ENCODE measurements around the gene BDKRB2. TPM values are rescaled to one million over a fixed set of nuclear protein-coding genes. Genes with fewer than 3 reads are reported as not detected.

The BDKRB2 gene
- polyA plus RNA-seq, 2 of the 4 experiments (the other 2 are of a cell fraction): 13.9 to 21.6 TPM

DNA sequence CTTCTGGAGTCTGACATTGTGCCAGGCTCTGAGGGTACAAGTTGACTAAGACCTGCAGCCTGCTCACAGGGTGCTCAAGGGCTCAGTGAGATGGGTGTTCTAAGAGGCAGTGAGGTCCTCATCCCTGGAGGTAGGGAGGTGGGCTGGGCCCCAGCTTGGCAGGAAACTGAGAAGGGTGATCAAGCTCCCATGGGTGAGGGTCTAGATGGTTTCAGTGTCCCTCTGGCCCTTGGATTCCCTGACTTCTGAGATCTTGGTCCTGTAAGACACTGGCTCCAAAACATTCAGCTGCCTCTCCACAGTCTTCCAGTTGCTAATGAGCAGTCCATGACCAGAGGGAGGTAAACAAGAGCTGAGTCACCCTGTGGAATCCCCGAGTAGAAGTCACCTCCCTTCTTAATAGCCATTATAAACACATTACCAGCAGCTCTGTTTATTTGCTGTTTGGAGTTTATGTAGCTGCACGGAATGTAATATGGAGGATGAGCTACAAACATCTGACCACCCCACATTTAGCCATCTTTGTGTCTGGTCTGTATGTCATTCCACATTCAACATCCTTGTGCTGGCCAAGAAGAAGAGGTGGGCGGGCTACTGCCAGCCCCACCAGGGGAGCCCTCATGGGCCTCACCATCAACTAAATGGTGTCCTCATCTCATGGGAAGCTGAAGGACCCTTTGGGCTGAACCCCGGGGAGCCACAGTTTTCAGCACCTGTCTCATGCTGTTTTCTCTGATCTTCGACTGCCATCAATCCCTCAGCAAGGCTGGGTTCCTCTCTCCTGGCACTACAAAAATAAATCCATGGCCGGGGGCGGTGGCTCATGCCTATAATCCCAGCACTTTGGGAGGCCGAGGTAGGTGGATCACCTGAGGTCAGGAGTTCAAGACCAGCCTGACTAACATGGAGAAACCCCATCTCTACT is 37.2 kb upstream of the BDKRB2 start (continued):
- TF ChIP-seq MAFK (IDR thresholded peaks at IDR 0.05; ENCODE audit: partially characterized antibody) (peak; percentile 9), ZFP36 (IDR thresholded peaks at IDR 0.05; ENCODE audit: borderline replicate concordance, partially characterized antibody) (peak; percentile 14)

DNA sequence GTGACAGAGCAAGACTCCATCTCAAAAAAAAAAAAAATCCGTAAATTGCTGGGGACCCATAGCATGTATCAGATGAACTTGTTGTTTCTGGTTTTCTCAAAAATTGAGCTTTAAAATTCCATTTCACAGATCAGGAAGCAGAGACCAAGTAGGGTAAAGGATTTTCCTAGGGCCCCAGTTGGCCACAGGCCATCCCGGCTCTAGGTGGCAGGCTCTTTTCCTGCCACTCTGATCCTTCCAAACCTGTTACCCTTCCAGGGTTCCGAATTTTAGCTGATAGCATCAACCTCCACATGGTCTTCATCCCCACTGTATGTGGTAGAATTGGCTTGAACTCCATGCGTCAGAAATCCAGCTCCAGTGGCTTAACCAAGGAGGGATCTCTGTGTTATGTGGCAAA is 36.1 kb upstream of the BDKRB2 start:
- POLR2A ChIA-PET: no interaction called here
- no peak for DNase-seq (ENCODE audit: low read depth in 1 of 2, low spot score in 1 of 2)
- WGBS (ENCODE audit: missing lambda C conversion rate): 79% methylated on average over 4 of the region's 4 CpGs
- Histone ChIP-seq H3K4me3 (no peak overlapping the region), H3K4me1 (peaks cover 23% of the 10 kb centered on the region), H3K9me3 (no peaks in the 10 kb centered on the region), H3K27ac (no peak overlapping the region), H3K4me2 (no peak overlapping the region)
- ATAC-seq: no peak
- CTCF ChIA-PET: interaction anchor here (0.6 to 1.7 kb wide), 5 partner anchors 12 to 112 kb away, joined by 3 to 5 read pairs (median 4); no protein-coding TSS in a partner anchor
- no peak for FAIRE-seq
- TF ChIP-seq CBX8 (IDR thresholded peaks at IDR 0.05) (no peak), CBX2 (IDR thresholded peaks at IDR 0.05; ENCODE audit: borderline replicate concordance, low read depth) (no peak)
- TF ChIP-seq, protein P1, sequence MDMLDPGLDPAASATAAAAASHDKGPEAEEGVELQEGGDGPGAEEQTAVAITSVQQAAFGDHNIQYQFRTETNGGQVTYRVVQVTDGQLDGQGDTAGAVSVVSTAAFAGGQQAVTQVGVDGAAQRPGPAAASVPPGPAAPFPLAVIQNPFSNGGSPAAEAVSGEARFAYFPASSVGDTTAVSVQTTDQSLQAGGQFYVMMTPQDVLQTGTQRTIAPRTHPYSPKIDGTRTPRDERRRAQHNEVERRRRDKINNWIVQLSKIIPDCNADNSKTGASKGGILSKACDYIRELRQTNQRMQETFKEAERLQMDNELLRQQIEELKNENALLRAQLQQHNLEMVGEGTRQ (IDR thresholded peaks at IDR 0.05): no peak
- TF ChIP-seq, protein P2, sequence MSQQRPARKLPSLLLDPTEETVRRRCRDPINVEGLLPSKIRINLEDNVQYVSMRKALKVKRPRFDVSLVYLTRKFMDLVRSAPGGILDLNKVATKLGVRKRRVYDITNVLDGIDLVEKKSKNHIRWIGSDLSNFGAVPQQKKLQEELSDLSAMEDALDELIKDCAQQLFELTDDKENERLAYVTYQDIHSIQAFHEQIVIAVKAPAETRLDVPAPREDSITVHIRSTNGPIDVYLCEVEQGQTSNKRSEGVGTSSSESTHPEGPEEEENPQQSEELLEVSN (IDR thresholded peaks at IDR 0.05; ENCODE audit: borderline replicate concordance, low read depth): no peak

DNA sequence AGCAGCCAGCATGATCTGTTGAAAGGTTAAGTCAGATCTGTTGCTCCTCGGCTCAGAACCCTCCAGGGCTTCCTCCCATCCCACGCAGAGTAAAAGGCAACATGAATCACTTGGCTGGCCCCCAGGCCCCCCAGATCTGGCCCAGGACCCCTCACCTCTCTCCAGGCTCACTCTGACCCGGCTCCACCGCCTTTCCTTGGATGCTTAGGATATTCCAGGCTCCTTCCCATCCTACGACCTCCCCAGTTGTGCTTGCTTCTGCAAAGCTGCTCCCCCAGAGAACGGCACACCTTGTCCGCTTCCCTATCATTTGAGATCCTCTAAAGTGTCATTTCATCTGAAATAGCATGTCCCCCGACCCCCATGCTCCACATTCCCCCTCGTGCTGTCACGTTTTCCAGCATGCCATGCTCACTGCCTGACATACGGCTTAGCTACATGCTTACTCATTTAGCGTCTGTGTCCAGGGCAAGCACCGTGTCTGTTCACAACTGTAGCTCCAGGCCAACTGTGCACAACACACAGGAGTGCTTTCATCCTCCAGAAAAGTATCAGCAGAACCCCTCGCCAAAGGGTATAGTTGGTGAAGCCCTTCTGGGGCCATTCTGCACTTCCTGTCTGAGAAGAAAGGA is 33.6 kb upstream of the BDKRB2 start:
- TF ChIP-seq KDM5A (IDR thresholded peaks at IDR 0.05): no peak
- TF ChIP-seq MAFK (IDR thresholded peaks at IDR 0.05; ENCODE audit: partially characterized antibody): no peak
- no peak for TF ChIP-seq CBX2 (IDR thresholded peaks at IDR 0.05; ENCODE audit: borderline replicate concordance, low read depth)
- TF ChIP-seq CHD2 (IDR thresholded peaks at IDR 0.05; ENCODE audit: low read length, partially characterized antibody): no peak
- TF ChIP-seq, protein P3, sequence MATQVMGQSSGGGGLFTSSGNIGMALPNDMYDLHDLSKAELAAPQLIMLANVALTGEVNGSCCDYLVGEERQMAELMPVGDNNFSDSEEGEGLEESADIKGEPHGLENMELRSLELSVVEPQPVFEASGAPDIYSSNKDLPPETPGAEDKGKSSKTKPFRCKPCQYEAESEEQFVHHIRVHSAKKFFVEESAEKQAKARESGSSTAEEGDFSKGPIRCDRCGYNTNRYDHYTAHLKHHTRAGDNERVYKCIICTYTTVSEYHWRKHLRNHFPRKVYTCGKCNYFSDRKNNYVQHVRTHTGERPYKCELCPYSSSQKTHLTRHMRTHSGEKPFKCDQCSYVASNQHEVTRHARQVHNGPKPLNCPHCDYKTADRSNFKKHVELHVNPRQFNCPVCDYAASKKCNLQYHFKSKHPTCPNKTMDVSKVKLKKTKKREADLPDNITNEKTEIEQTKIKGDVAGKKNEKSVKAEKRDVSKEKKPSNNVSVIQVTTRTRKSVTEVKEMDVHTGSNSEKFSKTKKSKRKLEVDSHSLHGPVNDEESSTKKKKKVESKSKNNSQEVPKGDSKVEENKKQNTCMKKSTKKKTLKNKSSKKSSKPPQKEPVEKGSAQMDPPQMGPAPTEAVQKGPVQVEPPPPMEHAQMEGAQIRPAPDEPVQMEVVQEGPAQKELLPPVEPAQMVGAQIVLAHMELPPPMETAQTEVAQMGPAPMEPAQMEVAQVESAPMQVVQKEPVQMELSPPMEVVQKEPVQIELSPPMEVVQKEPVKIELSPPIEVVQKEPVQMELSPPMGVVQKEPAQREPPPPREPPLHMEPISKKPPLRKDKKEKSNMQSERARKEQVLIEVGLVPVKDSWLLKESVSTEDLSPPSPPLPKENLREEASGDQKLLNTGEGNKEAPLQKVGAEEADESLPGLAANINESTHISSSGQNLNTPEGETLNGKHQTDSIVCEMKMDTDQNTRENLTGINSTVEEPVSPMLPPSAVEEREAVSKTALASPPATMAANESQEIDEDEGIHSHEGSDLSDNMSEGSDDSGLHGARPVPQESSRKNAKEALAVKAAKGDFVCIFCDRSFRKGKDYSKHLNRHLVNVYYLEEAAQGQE (IDR thresholded peaks at IDR 0.05): no peak
- TF ChIP-seq, protein P4, sequence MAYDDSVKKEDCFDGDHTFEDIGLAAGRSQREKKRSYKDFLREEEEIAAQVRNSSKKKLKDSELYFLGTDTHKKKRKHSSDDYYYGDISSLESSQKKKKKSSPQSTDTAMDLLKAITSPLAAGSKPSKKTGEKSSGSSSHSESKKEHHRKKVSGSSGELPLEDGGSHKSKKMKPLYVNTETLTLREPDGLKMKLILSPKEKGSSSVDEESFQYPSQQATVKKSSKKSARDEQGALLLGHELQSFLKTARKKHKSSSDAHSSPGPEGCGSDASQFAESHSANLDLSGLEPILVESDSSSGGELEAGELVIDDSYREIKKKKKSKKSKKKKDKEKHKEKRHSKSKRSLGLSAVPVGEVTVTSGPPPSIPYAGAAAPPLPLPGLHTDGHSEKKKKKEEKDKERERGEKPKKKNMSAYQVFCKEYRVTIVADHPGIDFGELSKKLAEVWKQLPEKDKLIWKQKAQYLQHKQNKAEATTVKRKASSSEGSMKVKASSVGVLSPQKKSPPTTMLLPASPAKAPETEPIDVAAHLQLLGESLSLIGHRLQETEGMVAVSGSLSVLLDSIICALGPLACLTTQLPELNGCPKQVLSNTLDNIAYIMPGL (CRISPR knock-in tag; IDR thresholded peaks at IDR 0.05; ENCODE audit: borderline replicate concordance): no peak
- no peak for TF ChIP-seq ZC3H11A (IDR thresholded peaks at IDR 0.05)
- TF ChIP-seq HOXB5 (CRISPR knock-in tag; IDR thresholded peaks at IDR 0.05): no peak
- no peak for TF ChIP-seq POLR2A (IDR thresholded peaks at IDR 0.05; ENCODE audit: low read length)
- no peak for TF ChIP-seq NFE2L2 (conservative IDR thresholded peaks at IDR 0.05; ENCODE audit: low read length)
- no peak for TF ChIP-seq POLR2AphosphoS2 (conservative IDR thresholded peaks at IDR 0.05; ENCODE audit: low read length)
- TF ChIP-seq JUNB (IDR thresholded peaks at IDR 0.05): no peak
- no peak for TF ChIP-seq NR3C1 (IDR thresholded peaks at IDR 0.05)
- TF ChIP-seq FOXS1 (CRISPR knock-in tag; IDR thresholded peaks at IDR 0.05): no peak

More for the DNA sequence above, 33.6 kb upstream of the BDKRB2 start:
- no peak overlapping the region for H3K4me2 ChIP-seq
- no peaks in the 10 kb centered on the region for H3K9me3 ChIP-seq
- DNase-seq (ENCODE audit: low read depth in 1 of 2, low spot score in 1 of 2) (no peak), FAIRE-seq (no peak), ATAC-seq (no peak)
- ChIA-PET POLR2A (no interaction called here), CTCF (no interaction called here)
- WGBS (ENCODE audit: missing lambda C conversion rate): 64% methylated on average over 14 of the region's 14 CpGs
- peaks cover 19% of the 10 kb centered on the region for H3K4me1 ChIP-seq
- no peak overlapping the region for H3K27ac ChIP-seq
- H3K4me3 ChIP-seq: no peak overlapping the region
